Measurements from ENCODE around the gene GTF3C5. TPM values are rescaled to one million over a fixed set of nuclear protein-coding genes. Genes with fewer than 3 reads are reported as not detected.

Gene GTF3C5
- total and polyA plus RNA-seq, 9 of the 15 experiments (the other 6 are each of a cell fraction or from before 2014, with no cell fraction given): 3.8 to 118 (median 83.7) TPM

GRCh38 chr9:133029994-133030316 lies 842 bp upstream of the GTF3C5 start (continued):
- no peak for TF ChIP-seq AFF4 (CRISPR knock-in tag; IDR thresholded peaks at IDR 0.05)
- no peak for TF ChIP-seq ZBTB2 (IDR thresholded peaks at IDR 0.05)
- TF ChIP-seq ILK (tag; IDR thresholded peaks at IDR 0.05; ENCODE audit: borderline replicate concordance, low read depth): no peak
- TF ChIP-seq TCF7 (IDR thresholded peaks at IDR 0.05; ENCODE audit: borderline replicate concordance): no peak
- 0 out of 2 replicates have a peak, but pooled peaks have one; percentile 56 for TF ChIP-seq NR4A1 (CRISPR knock-in tag; IDR thresholded peaks at IDR 0.05)
- peak; percentile 33; the same call in 1 of the 2 replicates for TF ChIP-seq NR4A1 (tag; IDR thresholded peaks at IDR 0.05)
- TF ChIP-seq MGA (IDR thresholded peaks at IDR 0.05): no peak
- TF ChIP-seq DNMT1 (IDR thresholded peaks at IDR 0.05): no peak
- TF ChIP-seq THAP7 (CRISPR knock-in tag; IDR thresholded peaks at IDR 0.05): no peak
- TF ChIP-seq CBX8 (IDR thresholded peaks at IDR 0.05; ENCODE audit: borderline replicate concordance, extremely low read depth, low read depth, low read length, poor library complexity, severe bottlenecking): no peak
